Panc1 (cell line): Measurements from ENCODE around the gene RBBP6. TPM values are rescaled to one million over a fixed set of nuclear protein-coding genes. Genes with fewer than 3 reads are reported as not detected.
A peak's percentile ranks its signal among the peaks of the same experiment; 100 is the strongest.

Experiments used
- ATAC-seq: fragments of 200-7000 bp; cut with Tn5 transposase; 2 replicates; pipeline ENCODE4 v1.9.1; 2020; ENCODE audit warnings: mild to moderate bottlenecking, moderate library complexity
- BruUV-seq: library from RNA; stranded (reverse); fragments of 400-500 nt; replicated peaks from 2 replicates; lab custom pipeline; 2021; lab: Mats Ljungman, UMichigan
- CTCF ChIA-PET: fragments of 300-600 bp; sonication (Branson Sonifier 250); formaldehyde crosslinking; loops from one replicate; lab custom pipeline; 2022; ENCODE audit warnings: antibody characterized with exemption; lab: Charles Lee
- POLR2A ChIA-PET: fragments of 300-600 bp; sonication (Branson Sonifier 250); formaldehyde crosslinking; loops from one replicate; lab custom pipeline; 2022; ENCODE audit warnings: antibody characterized with exemption; lab: Charles Lee
- DNase-seq: peaks from one replicate; pipeline ENCODE4 v3.0.0-alpha.2; 2010; ENCODE audit warnings: low read depth, low spot score
- H3K27ac ChIP-seq: 2 replicates; pipeline ENCODE4 v1.5.1; 2011; ENCODE audit warnings: mild to moderate bottlenecking, low read length, inconsistent platforms
- H3K27me3 ChIP-seq: fragments of 200-500 bp; sonication (Bioruptor generic); 2 replicates; pipeline ENCODE4 v1.6.0; 2014; ENCODE audit warnings: low read length, inconsistent platforms; ENCODE audit not compliant: control insufficient read depth, insufficient read depth
- H3K36me3 ChIP-seq: fragments of 200-500 bp; sonication (Bioruptor generic); 2 replicates; pipeline ENCODE4 v1.5.1; 2014; ENCODE audit warnings: inconsistent platforms, mild to moderate bottlenecking, low read length, moderate library complexity; ENCODE audit not compliant: control insufficient read depth, insufficient read depth
- H3K4me1 ChIP-seq: 2 replicates; pipeline ENCODE4 v1.5.1; 2011; ENCODE audit warnings: inconsistent platforms, mild to moderate bottlenecking, low read length, moderate library complexity; ENCODE audit not compliant: control insufficient read depth, insufficient read depth
- H3K4me3 ChIP-seq, 2 experiments: 2 replicates each; pipeline ENCODE4 v1.5.1; 2011 to 2012; ENCODE audit warnings: low read depth in 2 of 2, low read length in 2 of 2, mild to moderate bottlenecking in 2 of 2, inconsistent platforms in 1 of 2, moderate library complexity in 1 of 2
- H3K9me3 ChIP-seq: fragments of 200-500 bp; sonication (Bioruptor generic); 2 replicates; pipeline ENCODE4 v1.5.1; 2014; ENCODE audit warnings: low read depth, mild to moderate bottlenecking, inconsistent platforms, low read length, moderate library complexity; ENCODE audit not compliant: control insufficient read depth, insufficient read depth
- CTCF ChIP-seq: fragments of 450-650 bp; IDR thresholded peaks from 2 replicates; pipeline ENCODE4 v1.5.1; 2017; ENCODE audit warnings: mild to moderate bottlenecking
- POLR2AphosphoS5 ChIP-seq: IDR thresholded peaks from 2 replicates; pipeline ENCODE4 v1.6.1; 2012; ENCODE audit warnings: mild to moderate bottlenecking, low read depth, low read length, moderate library complexity
- REST ChIP-seq, 2 experiments: IDR thresholded peaks; 2 replicates each; pipeline ENCODE4 v1.6.1; 2011 to 2012; ENCODE audit warnings: low read depth in 2 of 2, control low read depth in 1 of 2, low read length in 1 of 2, mild to moderate bottlenecking in 1 of 2, moderate library complexity in 1 of 2; ENCODE audit not compliant: insufficient read depth in 1 of 2
- SIN3A ChIP-seq: IDR thresholded peaks from 2 replicates; pipeline ENCODE4 v1.6.1; 2012; ENCODE audit warnings: low read depth, mild to moderate bottlenecking, low read length, moderate library complexity, borderline replicate concordance; ENCODE audit not compliant: insufficient read depth
- TCF7L2 ChIP-seq: IDR thresholded peaks from 2 replicates; pipeline ENCODE4 v1.6.1; 2011; ENCODE audit warnings: mild to moderate bottlenecking, low read depth, low read length, inconsistent platforms
- in situ Hi-C: cut with HindIII; loops from 2 replicates; pipeline ENCODE4 v1.10.0; 2016; ENCODE audit warnings: low sequenced_read_pairs, low pct_unique_long_range_greater_than_20kb
- intact Hi-C: fragments of 100-400 bp; cut with micrococcal nuclease; formaldehyde crosslinking; loops from one replicate; pipeline ENCODE4 v1.10.0; 2022; ENCODE audit not compliant: unreplicated experiment
- total RNA-seq: library from RNA; stranded (reverse); gene quantifications from one replicate; pipeline ENCODE4 v1.2.1, GENCODE V29; 2021; ENCODE audit not compliant: unreplicated experiment

The RBBP6 gene
- total RNA-seq, 1 experiment from 2014 or later, result 42.7 TPM

GRCh38 chr16:24536671-24537070 lies 2.7 kb upstream of the RBBP6 start:
- Histone ChIP-seq H3K27ac (no peak overlapping the region), H3K36me3 (peaks cover 4% of the 10 kb centered on the region), H3K4me3 (no peak overlapping the region), H3K4me1 (peaks cover 8% of the 10 kb centered on the region), H3K27me3 (no peaks in the 10 kb centered on the region), H3K9me3 (no peaks in the 10 kb centered on the region)
- TF ChIP-seq CTCF, result no peak
- no peak for TF ChIP-seq POLR2AphosphoS5
- TF ChIP-seq TCF7L2, result no peak
- TF ChIP-seq SIN3A, result no peak
- TF ChIP-seq REST (IDR thresholded peaks at IDR 0.05; ENCODE audit: insufficient read depth in 1 of 2, low read depth in 2 of 2, low read length in 1 of 2), result no peak
- POLR2A ChIA-PET, result no interaction called here
- CTCF ChIA-PET, result no interaction called here
- in situ Hi-C loops (no loop called here), intact Hi-C loops (no loop called here)
- BruUV-seq, result no TSS peak
- DNase-seq (no peak), ATAC-seq (no peak)

GRCh38 chr16:24537474-24538337 lies 1.7 kb upstream of the RBBP6 start:
- peaks cover 16% of the 10 kb centered on the region for H3K4me1 ChIP-seq
- no TSS peak for BruUV-seq
- no peak for ATAC-seq
- no peak for DNase-seq
- H3K9me3 ChIP-seq, result no peaks in the 10 kb centered on the region
- H3K27me3 ChIP-seq, result no peaks in the 10 kb centered on the region
- POLR2A ChIA-PET, result no interaction called here
- H3K36me3 ChIP-seq, result peaks cover 4% of the 10 kb centered on the region
- in situ Hi-C loops, result no loop called here
- CTCF ChIA-PET, result no interaction called here
- no peak overlapping the region for H3K4me3 ChIP-seq
- 0 out of 2 replicates have a peak overlapping the region, but pooled peaks have one; percentile 84 for H3K27ac ChIP-seq
- intact Hi-C loops, result no loop called here
- no peak for TF ChIP-seq REST (IDR thresholded peaks at IDR 0.05; ENCODE audit: insufficient read depth in 1 of 2, low read depth in 2 of 2, low read length in 1 of 2)
- no peak for TF ChIP-seq CTCF
- no peak for TF ChIP-seq TCF7L2
- no peak for TF ChIP-seq SIN3A
- TF ChIP-seq POLR2AphosphoS5, result no peak
